Endodermal cell (in vitro differentiated cells): Measurements from ENCODE around the gene SLC22A5. TPM values are rescaled to one million over a fixed set of nuclear protein-coding genes. Genes with fewer than 3 reads are reported as not detected.

ENCODE experiments used
- DNase-seq: peaks from one replicate; pipeline ENCODE4 v3.0.0-alpha.2; 2017
- H3K27ac ChIP-seq: 2 replicates; pipeline ENCODE4 v1.5.1; 2013; ENCODE audit warnings: mild to moderate bottlenecking, low read depth, low read length, moderate library complexity
- H3K27me3 ChIP-seq: 2 replicates; pipeline ENCODE4 v1.6.1; 2013; ENCODE audit warnings: mild to moderate bottlenecking, low read length, moderate library complexity; ENCODE audit not compliant: insufficient read depth, control insufficient read depth, poor library complexity, severe bottlenecking
- H3K36me3 ChIP-seq: 2 replicates; pipeline ENCODE4 v1.7.0; 2013; ENCODE audit warnings: mild to moderate bottlenecking, low read length, moderate library complexity; ENCODE audit not compliant: control insufficient read depth, insufficient read depth
- H3K4me1 ChIP-seq: one replicate; pipeline ENCODE4 v1.7.0; 2013; ENCODE audit warnings: low read length; ENCODE audit not compliant: control insufficient read depth, insufficient read depth
- H3K4me3 ChIP-seq: 2 replicates; pipeline ENCODE4 v1.5.1; 2013; ENCODE audit warnings: mild to moderate bottlenecking, low read length, moderate library complexity
- H3K9ac ChIP-seq: 2 replicates; pipeline ENCODE4 v1.6.1; 2013; ENCODE audit warnings: mild to moderate bottlenecking, low read length, moderate library complexity; ENCODE audit not compliant: poor library complexity, severe bottlenecking; ENCODE audit errors: extremely low read depth
- H3K9me3 ChIP-seq: 2 replicates; pipeline ENCODE4 v1.6.1; 2013; ENCODE audit warnings: mild to moderate bottlenecking, low read length, moderate library complexity; ENCODE audit not compliant: control insufficient read depth
- H3K27ac Mint-ChIP-seq: 2 replicates; pipeline ENCODE4 v1.8.0; 2020; ENCODE audit warnings: mixed read lengths
- H3K27me3 Mint-ChIP-seq: 2 replicates; pipeline ENCODE4 v1.8.0; 2021; ENCODE audit warnings: mild to moderate bottlenecking, mixed read lengths; ENCODE audit not compliant: insufficient read depth
- H3K36me3 Mint-ChIP-seq: 2 replicates; pipeline ENCODE4 v1.8.0; 2020; ENCODE audit warnings: low read depth, mixed read lengths
- H3K4me1 Mint-ChIP-seq: 2 replicates; pipeline ENCODE4 v1.8.0; 2020; ENCODE audit warnings: mixed read lengths
- H3K4me3 Mint-ChIP-seq: 2 replicates; pipeline ENCODE4 v1.8.0; 2020; ENCODE audit warnings: mild to moderate bottlenecking, moderate library complexity, mixed read lengths
- H3K9me3 Mint-ChIP-seq: 2 replicates; pipeline ENCODE4 v1.8.0; 2020; ENCODE audit warnings: mild to moderate bottlenecking, mixed read lengths
- CTCF ChIP-seq: fragments of 200-600 bp; sonication (generic); conservative IDR thresholded peaks from 2 replicates; pipeline ENCODE4 v1.5.0; 2021; ENCODE audit warnings: antibody characterized with exemption, mild to moderate bottlenecking
- WGBS, 2 experiments: methylation state at CpG; one replicate each; pipeline versions ENCODE4 v1.1.5 to v1.1.7; 2013; ENCODE audit warnings: missing lambda C conversion rate in 2 of 2, mixed read lengths in 1 of 2; ENCODE audit not compliant: insufficient coverage in 1 of 2, insufficient read length in 1 of 2; 5-methylcytosine and 5-hydroxymethylcytosine counted together
- total RNA-seq, 2 donors: library from RNA; stranded (reverse); fragmentation: NEBNext Ultra II Directional in 1 of 2; extraction: Animal tissue kit (Norgen Biotek cat#: 25700) in 1 of 2; gene quantifications; 2 replicates in 1 of 2; 3 replicates in 1 of 2; pipeline ENCODE4 v1.2.1, GENCODE V29; 2021

The SLC22A5 gene
- total RNA-seq, 2 donors from 2014 or later, result 4.9 to 8.2 TPM

DNA sequence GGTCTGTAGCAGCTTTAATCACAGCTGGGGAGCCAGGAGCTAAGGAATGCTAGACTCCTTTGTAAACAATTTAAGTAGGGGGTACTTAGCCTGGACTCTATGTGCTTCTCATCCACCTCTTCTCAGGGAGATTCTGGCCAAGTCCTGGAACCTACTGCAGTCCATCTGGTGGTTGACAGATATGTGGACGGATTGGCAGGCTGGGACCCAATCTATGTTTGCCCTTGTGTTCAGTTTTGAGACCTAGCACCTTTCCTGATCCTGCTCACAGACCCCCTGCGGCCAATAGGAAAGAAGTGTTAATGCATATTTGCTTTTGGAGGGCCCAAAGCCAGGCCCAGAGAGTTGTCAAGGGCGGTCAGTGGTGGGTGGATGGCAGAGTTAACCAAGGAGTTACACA is 6.4 kb downstream of the SLC22A5 start:
- Histone ChIP-seq H3K9me3 (no peaks in the 10 kb centered on the region), H3K27ac (no peak overlapping the region), H3K4me1 (peaks cover 4% of the 10 kb centered on the region), H3K27me3 (peaks cover 12% of the 10 kb centered on the region), H3K36me3 (no peaks in the 10 kb centered on the region), H3K9ac (no peak overlapping the region), H3K4me3 (no peak overlapping the region)
- Mint-ChIP-seq H3K27me3 (peaks cover 6% of the 10 kb centered on the region), H3K4me3 (no peak overlapping the region), H3K36me3 (peaks cover 1% of the 10 kb centered on the region), H3K27ac (no peak overlapping the region), H3K4me1 (peaks cover 19% of the 10 kb centered on the region), H3K9me3 (no peaks in the 10 kb centered on the region)
- DNase-seq, result no peak
- TF ChIP-seq CTCF, result no peak
- 86 to 92% methylated on average over 1 to 3 of the region's 3 CpGs for WGBS, 2 experiments

GRCh38 chr5:132376694-132377641 is 7.5 kb downstream of the SLC22A5 start:
- Histone ChIP-seq H3K36me3 (no peaks in the 10 kb centered on the region), H3K9me3 (no peaks in the 10 kb centered on the region), H3K27me3 (peaks cover 2% of the 10 kb centered on the region), H3K9ac (no peak overlapping the region), H3K27ac (no peak overlapping the region), H3K4me3 (no peak overlapping the region), H3K4me1 (peaks cover 4% of the 10 kb centered on the region)
- no peak for DNase-seq
- no peak for TF ChIP-seq CTCF
- H3K9me3 Mint-ChIP-seq, result no peaks in the 10 kb centered on the region
- no peaks in the 10 kb centered on the region for H3K27me3 Mint-ChIP-seq
- H3K27ac Mint-ChIP-seq, result no peak overlapping the region
- H3K36me3 Mint-ChIP-seq, result peaks cover 1% of the 10 kb centered on the region
- no peak overlapping the region for H3K4me3 Mint-ChIP-seq
- H3K4me1 Mint-ChIP-seq, result peaks cover 14% of the 10 kb centered on the region
- 94% methylated on average over 7 to 16 of the region's 16 CpGs for WGBS, 2 experiments

DNA sequence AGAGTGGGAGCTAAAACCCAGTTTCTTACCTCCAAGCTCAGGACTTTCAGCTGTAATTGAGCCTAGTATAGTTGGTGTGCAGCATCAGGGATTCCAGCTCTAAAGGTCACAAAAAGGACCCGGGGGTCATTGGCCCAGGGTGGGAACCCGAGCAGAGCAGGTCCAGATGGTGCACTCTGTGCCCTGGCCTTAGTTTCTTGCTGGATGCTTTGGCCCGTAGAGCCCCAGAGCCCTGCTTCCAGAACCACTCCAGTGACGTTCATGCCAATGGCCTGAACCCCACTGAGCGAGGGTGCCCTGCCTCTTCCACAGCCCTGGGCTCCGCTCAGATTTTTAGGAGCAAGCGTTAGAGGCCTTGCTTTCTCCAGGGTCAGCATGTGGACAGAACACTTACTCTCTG is 8.2 kb downstream of the SLC22A5 start:
- no peaks in the 10 kb centered on the region for H3K9me3 ChIP-seq
- no peak overlapping the region for H3K9ac ChIP-seq
- Mint-ChIP-seq H3K27me3 (no peaks in the 10 kb centered on the region), H3K4me3 (no peak overlapping the region), H3K36me3 (peaks cover 1% of the 10 kb centered on the region), H3K27ac (no peak overlapping the region), H3K9me3 (no peaks in the 10 kb centered on the region), H3K4me1 (peaks cover 14% of the 10 kb centered on the region)
- H3K4me3 ChIP-seq, result no peak overlapping the region
- no peaks in the 10 kb centered on the region for H3K27me3 ChIP-seq
- no peak for TF ChIP-seq CTCF
- 84% methylated on average over 6 to 7 of the region's 7 CpGs for WGBS, 2 experiments
- no peak for DNase-seq
- no peak overlapping the region for H3K27ac ChIP-seq
- H3K4me1 ChIP-seq, result peaks cover 4% of the 10 kb centered on the region
- H3K36me3 ChIP-seq, result no peaks in the 10 kb centered on the region
